GM12878 (cell line): ENCODE data around the gene CADPS. TPM values are rescaled to one million over a fixed set of nuclear protein-coding genes. Genes with fewer than 3 reads are reported as not detected.

Experiments
- ATAC-seq: fragments of 200-7000 bp; cut with Tn5 transposase; 3 replicates; pipeline ENCODE4 v1.9.1; 2020; ENCODE audit warnings: mild to moderate bottlenecking, moderate library complexity
- BruUV-seq: library from RNA; stranded (reverse); fragments of 400-500 nt; replicated peaks from 2 replicates; lab custom pipeline; 2021; lab: Mats Ljungman, UMichigan
- CTCF ChIA-PET: fragments of 300-600 bp; sonication (Branson Sonifier 250); formaldehyde crosslinking; extraction: SDS; loops from one replicate; lab custom pipeline; 2021; ENCODE audit warnings: inconsistent platforms; lab: Yijun Ruan, JAX
- POLR2A ChIA-PET: fragments of 350-600 bp; formaldehyde crosslinking; extraction: SDS; loops from one replicate; lab custom pipeline; 2021; ENCODE audit warnings: inconsistent platforms; lab: Charles Lee
- RAD21 ChIA-PET: fragments of 300-600 bp; sonication (Branson Sonifier 250); formaldehyde crosslinking; loops from one replicate; lab custom pipeline; 2023; ENCODE audit warnings: antibody characterized with exemption; ENCODE audit not compliant: unreplicated experiment; lab: Charles Lee
- SMC1A ChIA-PET: fragments of 300-600 bp; sonication (Branson Sonifier 250); formaldehyde crosslinking; loops from one replicate; lab custom pipeline; 2023; ENCODE audit not compliant: unreplicated experiment, uncharacterized antibody; lab: Charles Lee
- DNase-seq: peaks from one replicate; pipeline ENCODE4 v3.0.0-alpha.2; 2011; ENCODE audit warnings: low read depth, low spot score
- FAIRE-seq: peaks from 3 replicates; lab custom pipeline; 2011; peaks lifted over from hg19 to GRCh38; lab: Jason Lieb, UNC
- H2AFZ ChIP-seq: 2 replicates; pipeline ENCODE4 v1.6.0; 2011; ENCODE audit warnings: low read depth, low read length, control low read depth; ENCODE audit not compliant: control insufficient read depth
- H3K27ac ChIP-seq: 2 replicates; pipeline ENCODE4 v1.5.1; 2011; ENCODE audit warnings: control low read depth; ENCODE audit not compliant: control insufficient read depth, insufficient read depth
- H3K27me3 ChIP-seq, 2 experiments: replicated peaks in 1 of 2; 2 replicates each; pipeline versions ENCODE4 v1.6.0 to v1.6.1; 2011; ENCODE audit warnings: low read length in 1 of 2; ENCODE audit not compliant: control insufficient read depth in 2 of 2, insufficient read depth in 2 of 2
- H3K36me3 ChIP-seq, 2 experiments: 2 replicates each; pipeline ENCODE4 v1.5.1; 2011; ENCODE audit warnings: low read length in 1 of 2; ENCODE audit not compliant: control insufficient read depth in 2 of 2, insufficient read depth in 2 of 2
- H3K4me1 ChIP-seq: 2 replicates; pipeline ENCODE4 v1.6.1; 2011; ENCODE audit warnings: mild to moderate bottlenecking, low read length, moderate library complexity, mixed read lengths; ENCODE audit not compliant: control insufficient read depth, insufficient read depth
- H3K4me2 ChIP-seq: 2 replicates; pipeline ENCODE4 v1.6.0; 2011; ENCODE audit warnings: control low read depth; ENCODE audit not compliant: control insufficient read depth, insufficient read depth
- H3K4me3 ChIP-seq: fragments of 200-600 bp; sonication (generic); 2 replicates; pipeline ENCODE4 v1.5.1; 2016
- H3K79me2 ChIP-seq: 2 replicates; pipeline ENCODE4 v1.6.0; 2011; ENCODE audit warnings: low read length; ENCODE audit not compliant: control insufficient read depth, insufficient read depth
- H3K9ac ChIP-seq: 2 replicates; pipeline ENCODE4 v1.8.0; 2011; ENCODE audit warnings: low read length, control low read depth, mixed read lengths; ENCODE audit not compliant: control insufficient read depth, insufficient read depth
- H3K9me3 ChIP-seq: replicated peaks from 3 replicates; pipeline ENCODE4 v1.5.1; 2011; ENCODE audit warnings: mild to moderate bottlenecking, low read length; ENCODE audit not compliant: control insufficient read depth, insufficient read depth
- H4K20me1 ChIP-seq: 2 replicates; pipeline ENCODE4 v1.6.0; 2011; ENCODE audit not compliant: control insufficient read depth, insufficient read depth
- BCL11A ChIP-seq: IDR thresholded peaks from 2 replicates; pipeline ENCODE4 v1.6.1; 2011; ENCODE audit warnings: low read depth, low read length
- HDGF ChIP-seq: fragments of 450-650 bp; IDR thresholded peaks from 2 replicates; pipeline ENCODE4 v1.6.1; 2016; ENCODE audit warnings: antibody characterized with exemption
- MYB ChIP-seq: fragments of 150-350 bp; IDR thresholded peaks from 2 replicates; pipeline ENCODE4 v1.6.1; 2014; ENCODE audit warnings: mild to moderate bottlenecking, low read depth, low read length, borderline replicate concordance
- PAX5 ChIP-seq: IDR thresholded peaks from 2 replicates; pipeline ENCODE4 v1.6.1; 2011; ENCODE audit warnings: low read depth, low read length, borderline replicate concordance
- RAD51 ChIP-seq: fragments of 450-650 bp; IDR thresholded peaks from 2 replicates; pipeline ENCODE4 v1.6.1; 2016; ENCODE audit warnings: moderate library complexity, mild to moderate bottlenecking, inconsistent platforms
- SPI1 ChIP-seq: IDR thresholded peaks from 2 replicates; pipeline ENCODE4 v1.6.1; 2011; ENCODE audit warnings: low read depth, mild to moderate bottlenecking, low read length, moderate library complexity, borderline replicate concordance; ENCODE audit not compliant: insufficient read depth
- SRF ChIP-seq, 2 experiments: IDR thresholded peaks; 2 replicates each; pipeline ENCODE4 v1.6.1; 2011; ENCODE audit warnings: low read depth in 2 of 2, low read length in 2 of 2, mild to moderate bottlenecking in 1 of 2, moderate library complexity in 1 of 2
- SUZ12 ChIP-seq: fragments of 200-600 bp; sonication (generic); IDR thresholded peaks from one replicate; pipeline ENCODE4 v1.6.1; 2018; ENCODE audit warnings: antibody characterized with exemption, mild to moderate bottlenecking; ENCODE audit not compliant: unreplicated experiment
- TCF12 ChIP-seq: IDR thresholded peaks from 2 replicates; pipeline ENCODE4 v1.6.1; 2011; ENCODE audit warnings: low read depth, mild to moderate bottlenecking, low read length
- WGBS: methylation state at CpG from one replicate; pipeline ENCODE4 v1.1.6; 2016; ENCODE audit warnings: low lambda C conversion rate; ENCODE audit not compliant: insufficient replicate concordance, insufficient coverage; ENCODE audit errors: missing lambda C conversion rate; 5-methylcytosine and 5-hydroxymethylcytosine counted together
- in situ Hi-C: fragments of 300-500 bp; cut with MboI; formaldehyde crosslinking; loops from 9 replicates; pipeline ENCODE4 v1.14.3; 2018; ENCODE audit warnings: mixed read lengths
- intact Hi-C: fragments of 100-400 bp; cut with micrococcal nuclease; formaldehyde crosslinking; loops from one replicate; pipeline ENCODE4 v1.14.2; 2022; ENCODE audit not compliant: unreplicated experiment
- polyA plus RNA-seq, 11 experiments: library from polyadenylated mRNA; depleted of rRNA in 4 of 11; unstranded in 6 of 11; stranded (reverse) in 5 of 11; fragments of >200 nt; fragmentation: Nextera tagmentation in 4 of 11; fragmentation: Illumina TruSeq in 1 of 11; extraction: Ambion mirVana in 4 of 11; extraction: Trizol in 1 of 11; gene quantifications; 1 replicate in 1 of 11; 2 replicates in 10 of 11; pipeline versions ENCODE4 v1.2.1 to v1.2.3, GENCODE V29; 2011 to 2016; ENCODE audit warnings: inconsistent platforms in 2 of 11, missing spikeins in 2 of 11, low read depth in 1 of 11
- total RNA-seq, 4 experiments: library from RNA; depleted of rRNA in 3 of 4; stranded (reverse); fragments of >200 nt in 3 of 4; fragmentation: Illumina TruSeq in 1 of 4; extraction: Trizol in 1 of 4; gene quantifications; 2 replicates each; pipeline versions ENCODE4 v1.2.1 to v1.2.3, GENCODE V29; 2013 to 2021
- TF ChIP-seq, protein P1 (sequence below): fragments of 450-650 bp; IDR thresholded peaks from 2 replicates; pipeline ENCODE4 v1.6.1; 2017; ENCODE audit warnings: borderline replicate concordance
- TF ChIP-seq, protein P2 (sequence below): fragments of 450-650 bp; IDR thresholded peaks from 2 replicates; pipeline ENCODE4 v1.6.1; 2018; ENCODE audit warnings: mild to moderate bottlenecking, low read depth, moderate library complexity; ENCODE audit not compliant: partially characterized antibody
- TF ChIP-seq, protein P3 (sequence below): fragments of 450-650 bp; conservative IDR thresholded peaks from 2 replicates; pipeline ENCODE4 v1.6.1; 2017; ENCODE audit warnings: mild to moderate bottlenecking, moderate library complexity
- TF ChIP-seq, protein P4 (sequence below): fragments of 450-650 bp; IDR thresholded peaks from 2 replicates; pipeline ENCODE4 v1.6.1; 2017; ENCODE audit warnings: antibody characterized with exemption, mild to moderate bottlenecking, moderate library complexity

Gene CADPS
- total and polyA plus RNA-seq, 10 of the 15 experiments (the other 5 are each of a cell fraction or from before 2014, with no cell fraction given): 0.20 TPM; not detected in 9

DNA sequence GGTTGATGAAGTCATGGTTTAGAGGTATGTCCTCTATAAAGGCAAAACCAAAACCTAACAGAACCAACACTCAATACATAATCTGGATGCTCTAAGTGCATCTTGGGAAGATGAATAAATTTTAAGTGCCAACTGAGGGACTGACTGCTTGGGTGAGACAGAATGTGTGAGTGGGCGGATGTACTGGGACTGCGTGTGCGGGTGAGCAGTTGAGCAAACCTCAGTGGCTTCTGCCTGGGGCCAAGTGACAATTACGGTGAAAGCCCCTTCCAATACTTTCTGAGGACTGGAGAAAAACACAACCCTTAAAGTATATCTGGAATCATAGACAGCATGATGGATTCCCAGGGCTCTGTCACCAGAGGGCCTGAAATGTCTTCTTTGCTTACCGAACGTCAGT, 421.8 kb downstream of the CADPS start:
- Histone ChIP-seq H3K79me2 (no peaks in the 10 kb centered on the region), H4K20me1 (no peaks in the 10 kb centered on the region), H3K9me3 (no peaks in the 10 kb centered on the region), H3K4me2 (no peak overlapping the region), H3K36me3 (no peaks in the 10 kb centered on the region), H3K4me1 (no peaks in the 10 kb centered on the region), H3K9ac (no peak overlapping the region), H3K27ac (no peak overlapping the region), H3K27me3 (no peaks in the 10 kb centered on the region; a peak in 1 of 4 replicates), H2AFZ (no peak overlapping the region), H3K4me3 (no peak overlapping the region)
- ATAC-seq: no peak
- ChIA-PET POLR2A (no interaction called here), SMC1A (no interaction called here), RAD21 (no interaction called here), CTCF (no interaction called here)
- BruUV-seq: no TSS peak
- intact Hi-C loops: no loop called here
- in situ Hi-C loops: no loop called here
- DNase-seq: no peak
- WGBS: 70% methylated on average over 6 of the region's 6 CpGs
- FAIRE-seq: no peak
- no peak for TF ChIP-seq SPI1
- TF ChIP-seq, protein P1, sequence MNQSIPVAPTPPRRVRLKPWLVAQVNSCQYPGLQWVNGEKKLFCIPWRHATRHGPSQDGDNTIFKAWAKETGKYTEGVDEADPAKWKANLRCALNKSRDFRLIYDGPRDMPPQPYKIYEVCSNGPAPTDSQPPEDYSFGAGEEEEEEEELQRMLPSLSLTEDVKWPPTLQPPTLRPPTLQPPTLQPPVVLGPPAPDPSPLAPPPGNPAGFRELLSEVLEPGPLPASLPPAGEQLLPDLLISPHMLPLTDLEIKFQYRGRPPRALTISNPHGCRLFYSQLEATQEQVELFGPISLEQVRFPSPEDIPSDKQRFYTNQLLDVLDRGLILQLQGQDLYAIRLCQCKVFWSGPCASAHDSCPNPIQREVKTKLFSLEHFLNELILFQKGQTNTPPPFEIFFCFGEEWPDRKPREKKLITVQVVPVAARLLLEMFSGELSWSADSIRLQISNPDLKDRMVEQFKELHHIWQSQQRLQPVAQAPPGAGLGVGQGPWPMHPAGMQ: no peak
- no peak for TF ChIP-seq BCL11A
- TF ChIP-seq RAD51: no peak
- TF ChIP-seq TCF12: no peak
- TF ChIP-seq, protein P2, sequence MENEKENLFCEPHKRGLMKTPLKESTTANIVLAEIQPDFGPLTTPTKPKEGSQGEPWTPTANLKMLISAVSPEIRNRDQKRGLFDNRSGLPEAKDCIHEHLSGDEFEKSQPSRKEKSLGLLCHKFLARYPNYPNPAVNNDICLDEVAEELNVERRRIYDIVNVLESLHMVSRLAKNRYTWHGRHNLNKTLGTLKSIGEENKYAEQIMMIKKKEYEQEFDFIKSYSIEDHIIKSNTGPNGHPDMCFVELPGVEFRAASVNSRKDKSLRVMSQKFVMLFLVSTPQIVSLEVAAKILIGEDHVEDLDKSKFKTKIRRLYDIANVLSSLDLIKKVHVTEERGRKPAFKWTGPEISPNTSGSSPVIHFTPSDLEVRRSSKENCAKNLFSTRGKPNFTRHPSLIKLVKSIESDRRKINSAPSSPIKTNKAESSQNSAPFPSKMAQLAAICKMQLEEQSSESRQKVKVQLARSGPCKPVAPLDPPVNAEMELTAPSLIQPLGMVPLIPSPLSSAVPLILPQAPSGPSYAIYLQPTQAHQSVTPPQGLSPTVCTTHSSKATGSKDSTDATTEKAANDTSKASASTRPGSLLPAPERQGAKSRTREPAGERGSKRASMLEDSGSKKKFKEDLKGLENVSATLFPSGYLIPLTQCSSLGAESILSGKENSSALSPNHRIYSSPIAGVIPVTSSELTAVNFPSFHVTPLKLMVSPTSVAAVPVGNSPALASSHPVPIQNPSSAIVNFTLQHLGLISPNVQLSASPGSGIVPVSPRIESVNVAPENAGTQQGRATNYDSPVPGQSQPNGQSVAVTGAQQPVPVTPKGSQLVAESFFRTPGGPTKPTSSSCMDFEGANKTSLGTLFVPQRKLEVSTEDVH: no peak
- no peak for TF ChIP-seq HDGF
- TF ChIP-seq SRF (IDR thresholded peaks at IDR 0.05; ENCODE audit: low read depth in 2 of 2, low read length in 2 of 2): no peak
- TF ChIP-seq, protein P3, sequence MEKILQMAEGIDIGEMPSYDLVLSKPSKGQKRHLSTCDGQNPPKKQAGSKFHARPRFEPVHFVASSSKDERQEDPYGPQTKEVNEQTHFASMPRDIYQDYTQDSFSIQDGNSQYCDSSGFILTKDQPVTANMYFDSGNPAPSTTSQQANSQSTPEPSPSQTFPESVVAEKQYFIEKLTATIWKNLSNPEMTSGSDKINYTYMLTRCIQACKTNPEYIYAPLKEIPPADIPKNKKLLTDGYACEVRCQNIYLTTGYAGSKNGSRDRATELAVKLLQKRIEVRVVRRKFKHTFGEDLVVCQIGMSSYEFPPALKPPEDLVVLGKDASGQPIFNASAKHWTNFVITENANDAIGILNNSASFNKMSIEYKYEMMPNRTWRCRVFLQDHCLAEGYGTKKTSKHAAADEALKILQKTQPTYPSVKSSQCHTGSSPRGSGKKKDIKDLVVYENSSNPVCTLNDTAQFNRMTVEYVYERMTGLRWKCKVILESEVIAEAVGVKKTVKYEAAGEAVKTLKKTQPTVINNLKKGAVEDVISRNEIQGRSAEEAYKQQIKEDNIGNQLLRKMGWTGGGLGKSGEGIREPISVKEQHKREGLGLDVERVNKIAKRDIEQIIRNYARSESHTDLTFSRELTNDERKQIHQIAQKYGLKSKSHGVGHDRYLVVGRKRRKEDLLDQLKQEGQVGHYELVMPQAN: no peak
- TF ChIP-seq SUZ12: no peak
- no peak for TF ChIP-seq MYB
- no peak for TF ChIP-seq PAX5
- TF ChIP-seq, protein P4, sequence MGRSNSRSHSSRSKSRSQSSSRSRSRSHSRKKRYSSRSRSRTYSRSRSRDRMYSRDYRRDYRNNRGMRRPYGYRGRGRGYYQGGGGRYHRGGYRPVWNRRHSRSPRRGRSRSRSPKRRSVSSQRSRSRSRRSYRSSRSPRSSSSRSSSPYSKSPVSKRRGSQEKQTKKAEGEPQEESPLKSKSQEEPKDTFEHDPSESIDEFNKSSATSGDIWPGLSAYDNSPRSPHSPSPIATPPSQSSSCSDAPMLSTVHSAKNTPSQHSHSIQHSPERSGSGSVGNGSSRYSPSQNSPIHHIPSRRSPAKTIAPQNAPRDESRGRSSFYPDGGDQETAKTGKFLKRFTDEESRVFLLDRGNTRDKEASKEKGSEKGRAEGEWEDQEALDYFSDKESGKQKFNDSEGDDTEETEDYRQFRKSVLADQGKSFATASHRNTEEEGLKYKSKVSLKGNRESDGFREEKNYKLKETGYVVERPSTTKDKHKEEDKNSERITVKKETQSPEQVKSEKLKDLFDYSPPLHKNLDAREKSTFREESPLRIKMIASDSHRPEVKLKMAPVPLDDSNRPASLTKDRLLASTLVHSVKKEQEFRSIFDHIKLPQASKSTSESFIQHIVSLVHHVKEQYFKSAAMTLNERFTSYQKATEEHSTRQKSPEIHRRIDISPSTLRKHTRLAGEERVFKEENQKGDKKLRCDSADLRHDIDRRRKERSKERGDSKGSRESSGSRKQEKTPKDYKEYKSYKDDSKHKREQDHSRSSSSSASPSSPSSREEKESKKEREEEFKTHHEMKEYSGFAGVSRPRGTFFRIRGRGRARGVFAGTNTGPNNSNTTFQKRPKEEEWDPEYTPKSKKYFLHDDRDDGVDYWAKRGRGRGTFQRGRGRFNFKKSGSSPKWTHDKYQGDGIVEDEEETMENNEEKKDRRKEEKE: no peak
